NCI-H69 (cell line): Measurements from ENCODE around the gene ASTN2.
"Not testable (repeated sequence)": the region's sequence is repeated elsewhere in the genome, so short reads cannot be mapped to it uniquely, and the experiment has no call there.

Experiments used
- DNase-seq: peaks from one replicate; lab custom pipeline; 2025; lab: John Stamatoyannopoulos, UW

The ASTN2 gene

GRCh38 chr9:116697887-116698286 lies 717.0 kb downstream of the ASTN2 start:
- DNase-seq, result no peak

GRCh38 chr9:116697362-116697761 lies 717.5 kb downstream of the ASTN2 start:
- no peak for DNase-seq

GRCh38 chr9:116695438-116695837 lies 719.4 kb downstream of the ASTN2 start:
- DNase-seq, result no peak

GRCh38 chr9:116694785-116695291 lies 720.0 kb downstream of the ASTN2 start:
- DNase-seq, result no peak

GRCh38 chr9:116693233-116693731 lies 721.6 kb downstream of the ASTN2 start:
- DNase-seq, result no peak

- DNase-seq, result no peak
These were observed 722.2 kb downstream of the ASTN2 start for GRCh38 chr9:116692616-116693015.

- no peak for DNase-seq
These were observed 723.2 kb downstream of the ASTN2 start for GRCh38 chr9:116691607-116692006.

GRCh38 chr9:116690805-116691204 lies 724.1 kb downstream of the ASTN2 start:
- DNase-seq, result not testable (repeated sequence)

GRCh38 chr9:116689486-116690032 lies 725.3 kb downstream of the ASTN2 start:
- no peak for DNase-seq

- DNase-seq, result no peak
These were observed 725.9 kb downstream of the ASTN2 start for GRCh38 chr9:116688806-116689485.

GRCh38 chr9:116687754-116688135 lies 727.1 kb downstream of the ASTN2 start:
- peak; percentile 58 for DNase-seq

GRCh38 chr9:116687074-116687753 lies 727.6 kb downstream of the ASTN2 start, which contains the start of gene TRIM32:
TRIM32 (plus strand) TSS chr9:116687305; CDS start chr9:116697743, 10,438 bp downstream.
- peak; percentile 98 for DNase-seq

GRCh38 chr9:116686693-116687073 lies 728.2 kb downstream of the ASTN2 start:
- DNase-seq, result no peak

- no peak for DNase-seq
These were observed 728.7 kb downstream of the ASTN2 start for GRCh38 chr9:116686135-116686534.

GRCh38 chr9:116685166-116685565 lies 729.7 kb downstream of the ASTN2 start:
- no peak for DNase-seq

- DNase-seq, result no peak
These were observed 731.3 kb downstream of the ASTN2 start for GRCh38 chr9:116683535-116683934.

GRCh38 chr9:116674210-116674980 lies 740.5 kb downstream of the ASTN2 start:
- no peak for DNase-seq

- DNase-seq, result no peak
These were observed 741.5 kb downstream of the ASTN2 start for GRCh38 chr9:116673375-116673774.

GRCh38 chr9:116671605-116672004 lies 743.3 kb downstream of the ASTN2 start:
- no peak for DNase-seq

- DNase-seq, result no peak
These were observed 745.7 kb downstream of the ASTN2 start for GRCh38 chr9:116668970-116669695.

- DNase-seq, result no peak
These were observed 751.3 kb downstream of the ASTN2 start for GRCh38 chr9:116663581-116663980.
